GM20431 (cell line): ENCODE measurements around the gene ODAD4.

Experiments
- in situ Hi-C: fragments of 300-500 bp; cut with MseI, MboI; formaldehyde crosslinking; loops from one replicate; pipeline ENCODE4 v1.15.0; 2020; ENCODE audit warnings: low sequenced_read_pairs; ENCODE audit not compliant: unreplicated experiment

ODAD4 gene

DNA sequence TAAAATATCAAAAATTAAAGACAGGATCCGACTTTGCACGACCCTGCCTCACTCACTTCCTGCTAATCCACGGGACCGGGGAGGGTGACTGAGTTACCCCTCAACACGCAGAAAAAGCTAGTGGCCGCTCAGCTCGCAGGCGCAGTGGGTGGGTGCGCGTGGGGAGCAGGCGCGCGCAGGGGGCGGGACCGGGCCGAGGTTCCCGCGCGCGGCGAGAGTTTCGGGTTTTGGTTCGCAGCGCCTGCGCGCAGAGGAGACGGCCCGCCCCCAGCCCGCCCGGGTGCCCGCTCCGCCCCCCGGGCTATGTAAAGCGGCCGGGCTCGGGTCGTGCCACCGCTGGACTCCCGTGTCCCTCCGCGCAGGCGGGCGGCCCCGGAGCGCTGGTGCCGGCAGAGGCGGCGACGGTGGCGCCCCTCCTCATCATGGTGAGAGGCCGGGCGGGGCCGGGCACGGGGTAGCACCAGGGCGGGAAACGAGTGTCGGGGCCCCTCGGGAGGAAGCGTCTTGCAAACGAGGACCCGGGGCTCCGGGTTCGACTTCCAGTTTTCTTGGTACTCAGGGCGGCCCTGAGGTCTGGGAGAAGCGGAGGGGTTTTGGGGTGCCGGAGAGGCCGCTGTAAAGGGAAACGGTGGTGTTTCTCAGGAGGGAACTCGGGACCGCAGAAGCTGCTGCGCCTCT lies 36.2 kb downstream of the ODAD4 start, which contains the start of gene CNP:
CNP (plus strand) TSS at position 333 of the 678 bp plus-strand sequence; CDS start at position 423, 90 bp downstream.
- in situ Hi-C loops, result loop anchor here (10.0 kb wide), 1 partner anchor 148 kb away; the partner anchor contains the start of gene DHX58

DNA sequence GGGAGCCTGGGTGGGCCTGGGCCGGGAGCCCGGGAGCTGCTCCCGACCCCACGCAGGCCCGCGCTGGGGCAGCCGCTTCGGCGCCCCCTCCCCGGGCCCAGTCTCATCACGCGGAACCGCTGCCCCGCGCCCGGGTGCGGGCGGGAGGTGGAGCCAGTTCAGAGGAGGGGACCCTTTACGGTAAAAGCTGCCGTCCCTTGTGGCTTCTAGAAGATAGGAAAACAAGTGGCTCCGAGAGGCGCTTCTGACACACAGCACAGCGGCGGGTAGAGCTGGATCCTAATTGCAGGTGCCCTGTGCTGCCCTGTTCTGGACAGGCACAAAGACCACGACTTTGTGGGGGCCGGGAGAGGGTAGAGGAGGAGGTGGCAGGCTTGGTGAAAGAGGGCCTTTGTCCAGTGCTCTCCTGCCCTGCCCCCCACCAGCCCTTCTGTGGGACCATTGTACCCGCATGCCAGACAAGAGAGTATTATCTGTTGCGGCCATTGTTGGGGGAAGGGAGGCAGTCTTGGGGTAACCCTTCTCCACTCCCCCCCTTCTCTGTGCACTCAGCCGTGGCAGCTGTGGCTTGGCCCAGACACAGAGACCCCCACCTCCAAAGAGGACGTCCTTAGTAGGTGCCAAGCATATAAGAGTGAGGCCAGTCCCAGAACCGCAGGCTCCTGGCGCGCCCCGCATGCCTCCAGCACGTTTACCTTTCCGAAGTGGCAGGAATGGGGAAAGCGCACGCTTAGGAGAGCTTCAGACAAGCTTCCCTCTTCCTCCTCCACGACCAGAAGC lies 36.9 kb downstream of the ODAD4 start:
- in situ Hi-C loops, result loop anchor here (10.0 kb wide), 1 partner anchor 147 kb away; the partner anchor contains the start of gene DHX58

DNA sequence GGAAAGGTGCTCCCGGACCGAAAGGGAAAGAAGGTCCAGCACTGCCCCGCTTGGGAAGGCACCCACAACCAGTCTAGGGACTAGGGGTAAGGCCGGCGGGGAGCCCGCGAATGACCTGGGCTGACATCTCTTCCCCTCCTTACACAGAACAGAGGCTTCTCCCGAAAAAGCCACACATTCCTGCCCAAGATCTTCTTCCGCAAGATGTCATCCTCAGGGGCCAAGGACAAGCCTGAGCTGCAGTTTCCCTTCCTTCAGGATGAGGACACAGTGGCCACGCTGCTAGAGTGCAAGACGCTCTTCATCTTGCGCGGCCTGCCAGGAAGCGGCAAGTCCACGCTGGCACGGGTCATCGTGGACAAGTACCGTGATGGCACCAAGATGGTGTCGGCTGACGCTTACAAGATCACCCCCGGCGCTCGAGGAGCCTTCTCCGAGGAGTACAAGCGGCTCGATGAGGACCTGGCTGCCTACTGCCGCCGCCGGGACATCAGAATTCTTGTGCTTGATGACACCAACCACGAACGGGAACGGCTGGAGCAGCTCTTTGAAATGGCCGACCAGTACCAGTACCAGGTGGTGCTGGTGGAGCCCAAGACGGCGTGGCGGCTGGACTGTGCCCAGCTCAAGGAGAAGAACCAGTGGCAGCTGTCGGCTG lies 37.6 kb downstream of the ODAD4 start:
- in situ Hi-C loops, result loop anchor here (10.0 kb wide), 1 partner anchor 147 kb away; the partner anchor contains the start of gene DHX58

DNA sequence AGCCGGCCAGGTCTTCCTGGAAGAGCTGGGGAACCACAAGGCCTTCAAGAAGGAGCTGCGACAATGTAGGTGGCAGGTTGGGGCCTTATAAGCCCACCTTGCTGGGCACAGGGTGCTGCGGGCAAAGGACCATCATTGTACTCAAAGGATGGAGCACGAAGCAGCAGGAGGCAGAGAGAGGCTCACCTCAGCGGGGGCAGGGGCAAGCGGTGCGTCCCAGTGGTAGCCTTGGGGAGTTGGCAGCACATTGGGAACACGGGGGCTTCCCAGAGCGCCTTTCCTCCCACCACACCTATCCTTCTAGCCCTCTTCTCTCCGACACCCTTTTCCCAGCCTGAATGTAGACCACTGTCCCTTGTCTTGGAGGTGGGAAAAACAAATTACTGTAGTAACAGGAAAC lies 38.3 kb downstream of the ODAD4 start:
- in situ Hi-C loops, result loop anchor here (10.0 kb wide), 1 partner anchor 146 kb away; the partner anchor contains the start of gene DHX58

DNA sequence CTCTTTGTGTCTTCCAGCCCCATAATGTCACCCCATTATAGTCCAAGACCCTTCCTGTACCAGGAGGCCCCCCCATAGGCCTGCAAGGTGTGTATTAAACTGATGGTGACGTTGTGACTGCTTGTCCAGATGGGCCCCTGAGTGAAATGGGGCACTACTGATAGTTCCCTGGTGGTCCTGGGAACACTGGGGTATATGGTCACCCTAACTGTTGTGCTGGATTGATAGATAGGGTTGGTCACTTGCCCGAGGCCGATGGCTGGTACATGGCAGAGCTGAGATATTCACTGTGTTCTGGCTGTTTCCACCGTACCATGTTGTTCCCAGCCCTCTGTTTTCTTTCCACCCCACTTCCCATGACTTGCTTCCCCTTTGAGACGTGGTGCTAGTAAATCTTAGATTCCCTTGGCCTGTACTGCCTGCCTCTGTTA lies 40.5 kb downstream of the ODAD4 start:
- in situ Hi-C loops, result no loop called here

DNA sequence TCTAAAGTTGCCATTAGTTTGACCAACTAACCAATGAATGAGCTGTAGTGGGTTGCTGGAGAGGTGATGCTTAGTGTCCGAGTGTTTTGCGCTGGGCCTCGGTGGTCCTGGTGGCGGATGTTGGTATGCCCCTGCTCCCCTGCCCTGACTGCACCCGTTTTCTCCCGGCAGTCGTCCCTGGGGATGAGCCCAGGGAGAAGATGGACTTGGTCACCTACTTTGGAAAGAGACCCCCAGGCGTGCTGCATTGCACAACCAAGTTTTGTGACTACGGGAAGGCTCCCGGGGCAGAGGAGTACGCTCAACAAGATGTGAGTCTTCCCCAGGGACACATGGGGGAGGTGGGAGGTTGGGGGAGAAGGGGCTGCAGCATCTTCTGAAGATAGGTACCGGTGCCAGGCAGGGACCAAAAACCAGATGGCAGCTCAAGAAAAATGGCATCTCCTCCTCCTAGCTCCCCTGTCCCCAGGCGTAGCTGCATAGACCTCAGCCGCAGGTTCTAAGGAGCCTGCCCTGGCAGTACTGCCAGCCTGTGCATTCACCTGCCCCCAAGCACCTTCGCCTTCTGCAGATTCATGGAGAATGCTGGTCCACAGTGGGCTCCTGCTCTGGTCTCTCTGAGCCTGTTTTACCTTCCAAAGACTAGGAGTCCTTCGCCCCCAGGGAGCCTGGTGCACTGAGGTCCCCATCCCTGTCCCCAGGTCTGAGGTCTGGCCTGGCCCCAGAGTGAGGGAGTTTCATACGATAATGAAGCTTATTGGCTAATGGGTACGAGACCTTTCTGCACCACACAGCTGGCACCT lies 41.5 kb downstream of the ODAD4 start:
- in situ Hi-C loops, result no loop called here

DNA sequence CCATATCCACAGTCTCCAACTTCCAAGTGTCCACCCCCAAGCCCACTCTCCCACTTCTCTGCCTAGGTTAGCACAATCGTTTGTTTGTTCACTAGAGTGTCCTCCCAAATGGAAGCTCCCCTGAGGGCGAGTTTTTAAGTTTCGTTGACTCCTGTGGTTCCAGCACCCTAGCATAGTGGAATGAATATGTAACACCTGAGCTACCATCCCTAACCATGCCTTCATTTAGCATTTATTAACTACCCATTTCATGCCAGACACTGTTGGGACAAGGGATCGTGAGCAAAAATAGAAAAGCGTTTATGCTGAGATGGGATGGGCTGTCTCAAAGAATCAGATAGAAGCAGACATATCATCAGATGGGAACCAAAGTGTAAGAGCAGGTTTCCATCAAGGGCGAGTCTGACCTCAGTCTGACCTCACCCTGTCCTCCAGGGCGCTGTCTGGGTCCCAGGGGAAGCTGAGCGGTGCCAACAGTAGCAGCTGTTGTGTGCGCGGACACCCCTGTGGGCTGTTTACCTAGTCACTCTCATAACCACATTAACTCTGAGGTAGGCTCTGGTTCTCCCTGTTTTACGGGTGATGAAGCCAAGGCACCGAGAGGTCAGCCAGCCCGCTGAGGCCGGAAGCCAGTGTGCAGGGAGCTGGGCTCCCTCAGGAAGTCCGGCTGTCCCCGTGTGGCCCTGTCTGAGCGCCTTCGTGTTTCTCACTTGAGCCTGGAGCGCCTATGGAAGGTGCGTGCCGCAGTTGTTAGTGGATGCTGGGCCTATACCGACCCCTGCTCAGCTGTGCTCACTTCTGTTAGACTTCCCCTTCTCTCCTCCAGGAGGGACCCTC lies 42.4 kb downstream of the ODAD4 start:
- in situ Hi-C loops, result no loop called here

DNA sequence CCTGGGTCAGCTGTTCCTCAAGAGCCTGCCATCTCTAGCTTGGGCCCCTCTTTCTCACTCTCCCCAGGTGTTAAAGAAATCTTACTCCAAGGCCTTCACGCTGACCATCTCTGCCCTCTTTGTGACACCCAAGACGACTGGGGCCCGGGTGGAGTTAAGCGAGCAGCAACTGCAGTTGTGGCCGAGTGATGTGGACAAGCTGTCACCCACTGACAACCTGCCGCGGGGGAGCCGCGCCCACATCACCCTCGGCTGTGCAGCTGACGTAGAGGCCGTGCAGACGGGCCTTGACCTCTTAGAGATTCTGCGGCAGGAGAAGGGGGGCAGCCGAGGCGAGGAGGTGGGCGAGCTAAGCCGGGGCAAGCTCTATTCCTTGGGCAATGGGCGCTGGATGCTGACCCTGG lies 43.0 kb downstream of the ODAD4 start:
- in situ Hi-C loops, result no loop called here

DNA sequence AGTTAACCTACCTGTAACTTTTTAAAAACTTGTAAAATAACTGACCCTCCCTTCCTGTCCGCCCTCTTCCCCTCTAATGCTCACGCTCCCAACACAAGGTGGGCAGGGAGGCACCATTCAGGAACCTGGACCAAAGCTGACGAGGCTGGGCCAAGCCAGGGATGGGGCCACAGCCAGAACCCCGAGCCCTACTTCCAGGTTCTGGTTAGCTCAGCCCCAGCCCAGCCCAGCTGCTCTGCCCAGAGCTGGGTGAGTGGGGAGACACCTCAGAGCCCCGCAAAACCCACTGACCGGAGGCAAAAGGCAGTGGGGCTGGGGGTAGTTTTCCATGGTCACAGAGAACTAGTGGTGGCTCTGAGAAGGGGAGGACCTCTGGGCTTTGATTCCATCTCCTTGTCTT lies 43.6 kb downstream of the ODAD4 start:
- in situ Hi-C loops, result no loop called here

DNA sequence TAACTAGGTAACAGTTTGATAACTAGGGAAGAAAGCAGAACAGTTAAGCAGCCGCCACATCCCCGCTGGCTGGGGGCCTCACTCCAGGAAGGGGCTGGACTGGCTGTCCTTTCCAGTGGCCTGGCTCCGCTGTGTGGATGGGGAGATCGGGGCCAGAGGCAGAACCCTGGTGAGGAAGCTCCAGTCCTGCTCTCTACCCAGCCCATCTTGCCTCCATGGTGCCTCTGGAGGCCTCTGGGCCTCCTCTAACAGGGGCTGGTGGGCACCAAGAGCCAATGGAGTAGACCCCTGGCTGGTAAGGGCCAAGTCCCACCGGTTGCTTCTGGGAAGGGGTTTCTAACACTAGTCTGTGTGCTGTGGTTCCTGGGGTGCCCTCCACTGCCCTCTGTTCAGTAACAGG lies 44.2 kb downstream of the ODAD4 start:
- in situ Hi-C loops, result no loop called here

DNA sequence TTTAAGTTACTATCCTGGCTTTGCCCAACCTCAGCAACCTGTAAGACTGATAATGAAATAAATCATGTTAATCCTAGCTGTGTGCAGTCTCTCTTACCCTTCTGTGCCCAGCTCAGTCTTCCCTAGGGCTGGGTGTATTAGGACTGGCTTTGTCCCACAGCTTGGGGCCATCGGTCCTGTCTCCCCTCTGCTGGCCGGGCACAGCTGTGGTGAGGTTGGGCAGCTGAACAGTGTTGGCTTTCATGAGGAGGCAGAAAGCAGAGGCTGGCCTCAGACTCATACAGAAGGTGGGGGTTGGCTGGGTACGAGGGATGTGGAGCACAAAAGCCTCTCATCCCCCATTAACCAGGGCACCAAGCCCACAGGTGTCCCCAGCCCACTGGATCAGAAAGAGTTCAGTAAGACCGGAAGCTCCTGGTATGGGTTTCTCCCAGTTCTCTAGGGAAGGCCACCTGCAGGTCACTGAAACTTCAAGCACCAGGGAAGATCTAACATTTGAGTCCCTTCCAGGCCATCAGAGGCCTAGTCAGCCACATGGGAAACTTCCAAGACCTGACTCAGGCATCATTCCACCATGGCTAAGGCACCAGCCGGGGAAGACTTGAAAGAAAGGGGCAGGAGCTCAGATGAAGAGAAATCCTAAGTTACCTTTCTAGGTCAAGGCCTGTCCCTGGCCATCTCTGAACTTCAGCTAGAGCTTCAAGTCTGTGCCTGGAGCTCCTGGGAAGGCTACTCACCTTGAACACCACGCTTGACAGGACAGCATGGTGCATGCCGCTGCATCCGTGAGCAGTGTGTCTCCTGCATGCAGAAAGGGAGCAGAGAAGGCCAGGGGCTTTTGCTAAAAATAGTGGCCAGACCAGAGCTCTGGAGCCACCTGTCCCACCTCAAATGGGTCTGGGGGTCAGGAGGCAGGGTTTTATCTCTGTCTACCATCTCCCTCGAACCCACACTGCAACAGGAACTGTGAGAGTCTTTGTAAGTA lies 45.0 kb downstream of the ODAD4 start:
- in situ Hi-C loops, result no loop called here

DNA sequence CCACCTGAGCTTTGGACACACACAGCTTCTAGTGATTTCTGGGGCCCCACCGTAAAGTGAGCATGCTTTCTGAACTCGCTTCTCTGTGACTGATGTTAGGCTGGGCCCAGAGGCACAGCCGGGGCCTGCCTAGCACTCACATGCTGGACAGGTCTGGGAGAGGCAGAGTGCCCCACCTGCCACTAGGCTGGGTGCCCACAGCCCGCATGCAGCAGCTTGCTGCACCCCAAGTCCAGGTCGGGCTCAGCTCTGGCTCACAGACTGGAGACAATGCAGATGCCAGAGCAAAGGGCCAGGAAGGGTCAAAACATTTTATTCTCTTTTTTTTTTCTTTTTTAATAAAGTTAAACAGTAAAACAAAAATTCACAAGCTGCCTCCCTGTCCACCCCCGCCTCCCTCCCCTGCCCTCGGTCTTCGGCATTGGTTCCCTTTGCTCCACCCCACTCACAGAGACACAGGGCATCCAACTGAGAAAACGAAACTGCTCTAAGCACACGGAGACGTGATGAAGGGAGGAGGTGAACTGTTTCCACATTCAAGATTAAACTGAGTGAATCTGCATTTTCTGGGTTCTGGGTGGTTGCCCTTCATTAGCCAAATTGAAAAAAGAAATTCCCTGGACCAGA lies 45.8 kb downstream of the ODAD4 start:
- in situ Hi-C loops, result no loop called here

DNA sequence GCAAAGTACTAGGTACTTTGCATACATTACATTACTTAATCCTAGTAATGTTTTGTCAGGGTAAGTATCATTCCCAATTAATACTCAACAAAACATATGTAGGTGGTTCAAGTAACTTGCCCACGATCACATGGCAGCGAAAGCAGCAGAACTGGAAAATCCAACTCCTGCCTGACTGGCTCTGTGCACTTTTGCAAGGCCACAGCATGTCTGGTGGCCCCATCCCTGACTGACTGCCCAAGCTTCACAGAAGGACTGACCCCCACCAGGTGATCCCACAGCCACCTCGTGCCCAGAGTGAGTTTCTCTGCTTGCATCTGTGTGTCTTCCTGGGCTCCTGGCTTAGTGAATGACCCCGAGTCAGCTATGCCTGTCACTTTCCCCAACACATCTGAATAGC lies 47.6 kb downstream of the ODAD4 start:
- in situ Hi-C loops, result no loop called here

DNA sequence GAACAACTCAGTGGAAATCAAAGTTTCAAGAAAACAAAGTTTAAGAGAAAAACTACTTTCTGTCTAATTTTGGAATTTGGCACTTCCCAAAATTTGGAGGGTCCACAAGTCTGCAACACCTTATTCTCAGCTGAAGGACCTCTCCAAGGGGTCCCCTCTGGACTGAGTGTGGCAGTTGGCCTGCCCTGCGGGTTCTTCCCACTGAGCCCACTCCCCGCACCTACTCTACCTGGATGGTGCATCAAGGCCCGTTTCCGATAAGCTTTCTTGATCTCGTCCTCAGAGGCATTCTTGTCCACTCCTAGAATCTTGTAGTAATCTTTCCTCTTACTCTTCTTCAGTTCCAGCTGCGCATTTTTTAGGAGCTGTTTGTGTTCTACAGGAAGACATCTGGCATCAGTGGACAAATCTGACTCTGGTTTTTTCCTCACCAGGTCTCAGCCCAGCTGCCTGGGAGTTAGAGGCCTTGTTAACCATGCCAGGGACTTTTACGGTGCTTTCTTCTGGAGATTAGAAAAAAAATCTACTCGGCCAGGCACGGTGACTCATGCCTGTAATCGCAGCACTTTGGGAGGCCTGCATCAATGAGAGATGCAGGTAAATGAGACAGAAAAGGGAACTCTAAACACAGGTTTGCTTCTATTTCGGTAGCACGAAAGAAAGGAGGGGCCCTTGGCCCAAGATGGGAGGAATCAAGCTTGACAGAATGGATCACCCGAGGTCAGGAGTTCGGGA lies 51.8 kb downstream of the ODAD4 start:
- in situ Hi-C loops, result no loop called here

DNA sequence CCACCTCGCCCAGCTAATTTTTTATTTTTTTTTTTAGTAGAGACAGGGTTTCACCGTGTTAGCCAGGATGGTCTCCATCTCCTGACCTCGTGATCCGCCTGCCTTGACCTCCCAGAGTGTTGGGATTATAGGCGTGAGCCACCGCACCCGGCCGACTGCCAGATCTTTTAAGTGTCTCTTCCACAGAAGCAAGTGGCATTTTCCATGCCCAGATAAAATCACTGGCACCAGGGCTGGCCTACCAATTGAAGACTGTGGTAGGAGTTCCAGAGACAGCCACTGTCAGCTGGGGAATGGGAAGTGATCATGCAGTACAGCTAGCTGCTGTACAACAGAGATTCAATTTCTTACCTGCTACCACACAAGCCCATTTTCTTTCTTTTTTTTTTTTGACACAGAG lies 54.0 kb downstream of the ODAD4 start:
- in situ Hi-C loops, result no loop called here

DNA sequence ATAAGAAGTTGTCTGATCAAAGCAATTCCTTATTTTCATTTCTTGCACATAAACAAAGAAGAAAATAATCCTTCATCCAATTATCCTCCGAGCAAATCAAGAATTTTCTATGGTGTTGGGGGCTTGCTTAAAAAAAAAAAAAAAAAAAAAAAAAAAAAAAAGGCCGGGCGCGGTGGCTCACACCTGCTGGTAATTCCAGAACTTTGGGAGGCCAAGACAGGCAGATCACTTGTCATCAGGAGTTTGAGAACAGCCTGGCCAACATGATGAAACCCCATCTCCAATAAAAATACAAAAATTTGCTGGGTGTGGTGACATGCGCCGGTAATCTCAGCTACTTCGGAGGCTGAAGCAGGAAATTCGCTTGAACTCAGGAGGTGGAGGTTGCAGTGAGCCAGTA lies 55.5 kb downstream of the ODAD4 start:
- in situ Hi-C loops, result no loop called here

DNA sequence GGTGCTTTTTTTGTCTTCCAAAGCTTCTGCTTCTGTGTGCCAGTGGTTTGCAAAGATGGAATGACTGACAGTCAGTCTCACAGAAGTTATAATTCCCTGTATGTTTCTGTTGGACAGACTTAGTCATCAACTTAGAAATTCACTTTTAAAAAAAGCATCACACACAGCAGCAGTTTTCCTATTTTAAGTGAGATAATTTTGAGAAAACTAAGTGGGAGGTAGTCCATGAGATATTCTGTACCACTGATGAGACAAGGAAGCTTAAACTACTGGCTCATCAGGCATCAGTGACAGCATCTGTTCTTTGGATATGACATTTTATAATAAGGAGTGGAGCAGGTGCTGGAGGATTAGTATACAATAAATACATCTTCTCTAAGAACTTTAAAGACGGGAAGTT lies 56.2 kb downstream of the ODAD4 start:
- in situ Hi-C loops, result no loop called here
